ENCODE measurements around the gene PCNA.

GRCh38 chr20:5127859-5128424 lies 8.2 kb upstream of the PCNA start:
- TF ChIP-seq, protein P1, sequence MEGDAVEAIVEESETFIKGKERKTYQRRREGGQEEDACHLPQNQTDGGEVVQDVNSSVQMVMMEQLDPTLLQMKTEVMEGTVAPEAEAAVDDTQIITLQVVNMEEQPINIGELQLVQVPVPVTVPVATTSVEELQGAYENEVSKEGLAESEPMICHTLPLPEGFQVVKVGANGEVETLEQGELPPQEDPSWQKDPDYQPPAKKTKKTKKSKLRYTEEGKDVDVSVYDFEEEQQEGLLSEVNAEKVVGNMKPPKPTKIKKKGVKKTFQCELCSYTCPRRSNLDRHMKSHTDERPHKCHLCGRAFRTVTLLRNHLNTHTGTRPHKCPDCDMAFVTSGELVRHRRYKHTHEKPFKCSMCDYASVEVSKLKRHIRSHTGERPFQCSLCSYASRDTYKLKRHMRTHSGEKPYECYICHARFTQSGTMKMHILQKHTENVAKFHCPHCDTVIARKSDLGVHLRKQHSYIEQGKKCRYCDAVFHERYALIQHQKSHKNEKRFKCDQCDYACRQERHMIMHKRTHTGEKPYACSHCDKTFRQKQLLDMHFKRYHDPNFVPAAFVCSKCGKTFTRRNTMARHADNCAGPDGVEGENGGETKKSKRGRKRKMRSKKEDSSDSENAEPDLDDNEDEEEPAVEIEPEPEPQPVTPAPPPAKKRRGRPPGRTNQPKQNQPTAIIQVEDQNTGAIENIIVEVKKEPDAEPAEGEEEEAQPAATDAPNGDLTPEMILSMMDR (IDR thresholded peaks at IDR 0.05), result no peak
- no peak for TF ChIP-seq POLR2A (IDR thresholded peaks at IDR 0.05)

Measured in esophagus squamous epithelium (tissue), 4 donors.